Heart left ventricle (tissue), 13 donors: Measurements from ENCODE around the gene ST6GALNAC2.

ENCODE experiments used
- CTCF ChIP-seq, 12 donors: fragments of 200-600 bp; sonication (generic) in 4 of 12; IDR thresholded peaks; one replicate each; pipeline versions ENCODE4 v1.5.0 to v1.8.0; 2018 to 2022; ENCODE audit warnings: antibody characterized with exemption in 12 of 12, mild to moderate bottlenecking in 5 of 12
- POLR2A ChIP-seq, 2 donors: fragments of 450-650 bp; IDR thresholded peaks; one replicate each; pipeline ENCODE4 v1.6.1; 2017; ENCODE audit warnings: antibody characterized with exemption in 2 of 2, mild to moderate bottlenecking in 2 of 2, moderate library complexity in 2 of 2
- donor health status: ischemic (EF 13 %, LVEDD 7.1; RV severe dilation, severe dysfunction).
- donor health status: DM: no; HTN: yes; CAD: no.
- donor health status: DM: no; HTN: no; CAD: no.
- donor health status: ischemic (EF 25% LVEDD 6.9; RV normal size, moderate dysfunction).
- donor health status: ischemic (EF 25% LVEDD 5.7; RV mildly dilated, moderate dysfunction).
- donor health status: ischemic (EF 35%, LVEDD 5.7; RV mildly dilated, moderate dysfunction).
- donor health status: nonischemic (EF 11% LVEDD 7.7; RV severe dilation, severe dysfunction).
- donor health status: DM: yes; HTN: yes; CAD: no.
- donor health status: PGD.
- donor health status: ischemic (EF 29% LVEDD 5.4; RV normal size, mild dysfunction).
- donor health status: nonischemic (EF 23%, LVEDD 6.1; RV moderate dilation, normal function).

GRCh38 chr17:76566613-76566943 lies 19.1 kb downstream of the ST6GALNAC2 start:
- TF ChIP-seq CTCF (IDR thresholded peaks at IDR 0.05) (no peak), POLR2A (IDR thresholded peaks at IDR 0.05) (no peak)
